GM15510 (cell line): ENCODE data around the gene SH3PXD2A.

Experiments
- POLR2A ChIP-seq: IDR thresholded peaks from 3 replicates; pipeline ENCODE4 v1.6.1; 2011; ENCODE audit warnings: borderline replicate concordance; ENCODE audit not compliant: insufficient read length; ENCODE audit errors: extremely low read depth

SH3PXD2A gene

GRCh38 chr10:103569896-103570295 lies 285.5 kb downstream of the SH3PXD2A start:
- TF ChIP-seq POLR2A: no peak

GRCh38 chr10:103568505-103568904 lies 286.9 kb downstream of the SH3PXD2A start:
- TF ChIP-seq POLR2A: no peak

DNA sequence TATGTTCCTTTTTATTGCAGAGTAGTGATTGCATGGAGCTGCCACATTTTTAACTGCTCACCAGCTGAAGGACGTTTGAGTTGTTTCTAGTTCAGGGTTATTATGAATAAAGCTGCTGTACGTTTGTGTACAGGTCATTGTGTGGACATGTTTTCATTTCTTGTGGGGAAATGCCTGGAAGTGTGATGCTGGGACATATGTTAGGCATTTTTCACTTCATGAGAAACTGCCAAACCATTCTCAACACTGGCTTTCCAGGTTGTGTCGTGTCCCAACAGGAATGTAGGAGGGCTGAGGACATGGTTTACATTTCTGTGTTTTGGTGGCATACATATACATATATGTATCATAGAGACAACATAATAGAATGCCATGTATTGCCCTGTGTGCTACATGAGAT lies 288.8 kb downstream of the SH3PXD2A start:
- TF ChIP-seq POLR2A: no peak

GRCh38 chr10:103564776-103565520 lies 290.4 kb downstream of the SH3PXD2A start:
- TF ChIP-seq POLR2A: no peak

DNA sequence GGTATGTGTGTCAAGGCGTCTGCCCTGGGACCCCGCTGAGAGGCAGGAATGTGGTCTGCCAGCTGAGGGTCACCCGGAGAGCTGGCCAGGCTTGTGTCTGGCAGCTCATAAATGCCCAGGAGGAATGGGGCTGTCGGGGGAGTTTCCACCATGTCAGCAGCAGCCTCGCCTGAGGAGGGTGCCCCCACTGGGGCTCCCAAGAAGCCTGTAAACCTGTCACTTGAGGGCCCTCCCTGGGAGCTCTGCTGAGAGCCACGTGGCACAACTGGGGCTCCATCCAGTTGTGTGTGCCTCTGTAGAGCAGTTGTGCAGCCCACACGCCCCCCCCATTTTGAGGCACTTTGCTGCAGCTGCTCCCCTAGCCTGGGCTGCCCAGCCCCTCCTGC lies 291.3 kb downstream of the SH3PXD2A start:
- TF ChIP-seq POLR2A: no peak

GRCh38 chr10:103563231-103564115 lies 291.9 kb downstream of the SH3PXD2A start:
- no peak for TF ChIP-seq POLR2A

DNA sequence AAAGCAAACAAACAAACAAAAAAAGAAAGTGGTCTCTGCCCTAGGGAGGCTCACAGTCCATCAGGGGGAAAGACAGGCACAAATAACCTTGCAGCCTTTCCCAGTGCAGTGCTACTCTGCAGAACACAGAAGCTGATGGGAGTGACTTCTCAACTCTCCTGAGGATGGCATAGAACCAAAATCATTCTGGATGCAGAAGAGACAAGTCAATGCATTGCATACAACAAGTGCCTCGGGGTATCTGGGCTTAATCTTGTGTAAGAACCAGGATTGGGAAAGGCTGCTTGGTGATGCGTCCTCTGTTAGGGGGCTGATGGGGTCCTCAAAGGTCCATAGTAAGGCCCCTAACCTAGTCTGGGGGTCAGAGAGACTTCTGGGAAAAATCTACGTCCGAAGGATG lies 293.0 kb downstream of the SH3PXD2A start:
- TF ChIP-seq POLR2A: no peak

- no peak for TF ChIP-seq POLR2A
These were observed 294.5 kb downstream of the SH3PXD2A start for GRCh38 chr10:103560886-103561285.

- TF ChIP-seq POLR2A: no peak
These were observed 295.6 kb downstream of the SH3PXD2A start for GRCh38 chr10:103559776-103560175.

DNA sequence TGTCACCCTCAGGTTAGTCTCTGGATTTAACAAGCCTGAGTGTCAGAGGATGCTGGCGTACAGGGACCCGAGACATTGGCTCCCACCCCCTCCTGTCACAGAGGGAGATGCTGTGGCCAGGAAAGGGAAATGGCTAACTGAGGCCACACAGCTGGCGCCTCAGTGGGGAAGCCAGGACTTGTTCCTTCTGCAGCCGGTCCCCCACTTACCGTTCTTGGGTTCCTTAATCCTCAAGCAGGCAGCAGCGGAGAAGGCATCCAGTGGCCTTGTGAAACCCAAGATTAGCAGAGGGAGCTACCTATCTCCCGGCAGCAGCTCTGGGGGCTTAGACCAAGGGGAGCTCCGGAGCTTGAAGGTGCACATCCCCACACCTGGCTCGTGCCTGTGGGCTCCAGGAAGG lies 296.5 kb downstream of the SH3PXD2A start:
- no peak for TF ChIP-seq POLR2A

GRCh38 chr10:103557455-103557854 lies 297.9 kb downstream of the SH3PXD2A start:
- no peak for TF ChIP-seq POLR2A

DNA sequence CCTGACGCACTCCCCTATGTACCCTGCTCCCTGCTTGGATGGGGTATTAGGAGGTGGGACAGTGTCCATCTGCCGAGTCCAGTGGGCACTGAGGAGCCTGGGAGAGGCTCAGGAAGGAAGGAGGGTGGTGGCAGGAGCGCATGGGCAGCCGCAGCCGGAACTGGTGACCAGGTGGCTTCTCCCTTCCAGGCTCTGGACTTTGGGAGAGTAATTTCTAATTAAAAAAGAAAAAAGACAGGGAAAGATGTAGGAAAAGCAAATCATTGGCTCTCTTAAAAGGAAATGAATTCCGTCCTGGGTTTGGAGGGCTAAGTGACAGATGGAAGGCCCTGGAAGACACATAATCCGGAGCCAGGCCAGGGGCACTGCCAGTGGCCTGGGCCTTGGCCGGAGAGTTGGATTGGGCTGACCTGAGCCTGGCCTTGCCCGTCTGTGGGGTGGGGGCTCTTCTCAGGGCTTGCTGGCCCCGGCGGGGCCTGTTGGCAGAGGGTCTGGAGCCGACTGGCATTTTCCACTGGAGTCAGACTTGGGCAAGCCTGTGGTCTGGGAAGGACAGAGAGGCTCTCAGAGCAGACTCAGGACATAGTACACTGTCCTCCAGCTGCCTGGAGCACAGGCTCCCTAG lies 298.9 kb downstream of the SH3PXD2A start:
- no peak for TF ChIP-seq POLR2A

GRCh38 chr10:103555712-103556111 lies 299.7 kb downstream of the SH3PXD2A start:
- no peak for TF ChIP-seq POLR2A

DNA sequence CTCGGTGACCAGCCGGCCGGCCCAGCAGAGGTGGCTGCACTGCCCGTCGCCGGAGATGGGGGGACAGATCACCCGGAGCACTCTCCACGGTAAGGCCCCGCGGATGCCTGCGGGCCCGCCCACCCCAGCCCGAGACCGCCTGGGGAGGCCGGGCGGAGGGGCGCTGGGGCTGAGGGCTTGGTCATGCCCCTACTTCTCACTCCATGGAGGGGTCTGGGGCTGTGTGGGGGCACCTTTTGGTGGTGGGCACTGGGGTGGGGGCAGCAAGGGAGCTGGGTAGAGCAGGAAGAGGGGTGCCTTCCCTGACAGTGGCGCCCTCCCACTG lies 300.1 kb downstream of the SH3PXD2A start:
- no peak for TF ChIP-seq POLR2A
